GM06990 (cell line): ENCODE results near the gene GUCD1.

ENCODE experiments used
- DNase-seq: peaks from one replicate; pipeline ENCODE4 v3.0.0-alpha.2; 2011; ENCODE audit not compliant: insufficient read length; ENCODE audit errors: extremely low read depth
- H3K27me3 ChIP-seq: replicated peaks from 2 replicates; pipeline ENCODE4 v1.6.0; 2011; ENCODE audit warnings: low read length; ENCODE audit not compliant: control insufficient read depth, insufficient read depth
- H3K36me3 ChIP-seq: 2 replicates; pipeline ENCODE4 v1.5.1; 2011; ENCODE audit warnings: low read length; ENCODE audit not compliant: control insufficient read depth, insufficient read depth
- H3K4me3 ChIP-seq: replicated peaks from 2 replicates; pipeline ENCODE4 v1.5.1; 2011; ENCODE audit warnings: low read depth, mild to moderate bottlenecking, control low read depth, low read length
- TF ChIP-seq, protein P1 (sequence below): IDR thresholded peaks from 2 replicates; pipeline ENCODE4 v1.5.1; 2011; ENCODE audit warnings: low read length, control low read depth, mild to moderate bottlenecking, inconsistent platforms; ENCODE audit not compliant: insufficient read depth, poor library complexity, severe bottlenecking

Gene GUCD1

DNA sequence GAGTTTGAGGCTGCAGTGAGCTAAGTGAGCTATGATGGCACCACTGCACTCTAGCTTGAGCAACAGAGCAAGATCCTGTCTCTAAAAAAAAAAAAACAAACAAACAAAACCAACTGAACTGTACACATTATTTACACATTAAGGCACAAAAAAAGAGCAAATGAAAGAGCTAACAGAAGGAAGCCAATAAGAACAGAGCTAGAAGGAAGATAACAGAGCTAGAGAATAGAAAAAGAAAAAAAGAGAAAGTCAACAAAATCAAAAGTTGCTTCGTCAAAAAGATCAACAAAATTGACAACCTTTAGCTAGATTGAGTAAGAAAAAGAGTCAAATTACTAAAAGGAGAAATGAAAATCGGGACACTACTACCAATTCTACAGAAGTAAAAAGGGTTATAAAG, 25.0 kb downstream of the GUCD1 start:
- Histone ChIP-seq H3K27me3 (no peaks in the 10 kb centered on the region), H3K4me3 (no peak overlapping the region), H3K36me3 (no peaks in the 10 kb centered on the region)
- TF ChIP-seq, protein P1, sequence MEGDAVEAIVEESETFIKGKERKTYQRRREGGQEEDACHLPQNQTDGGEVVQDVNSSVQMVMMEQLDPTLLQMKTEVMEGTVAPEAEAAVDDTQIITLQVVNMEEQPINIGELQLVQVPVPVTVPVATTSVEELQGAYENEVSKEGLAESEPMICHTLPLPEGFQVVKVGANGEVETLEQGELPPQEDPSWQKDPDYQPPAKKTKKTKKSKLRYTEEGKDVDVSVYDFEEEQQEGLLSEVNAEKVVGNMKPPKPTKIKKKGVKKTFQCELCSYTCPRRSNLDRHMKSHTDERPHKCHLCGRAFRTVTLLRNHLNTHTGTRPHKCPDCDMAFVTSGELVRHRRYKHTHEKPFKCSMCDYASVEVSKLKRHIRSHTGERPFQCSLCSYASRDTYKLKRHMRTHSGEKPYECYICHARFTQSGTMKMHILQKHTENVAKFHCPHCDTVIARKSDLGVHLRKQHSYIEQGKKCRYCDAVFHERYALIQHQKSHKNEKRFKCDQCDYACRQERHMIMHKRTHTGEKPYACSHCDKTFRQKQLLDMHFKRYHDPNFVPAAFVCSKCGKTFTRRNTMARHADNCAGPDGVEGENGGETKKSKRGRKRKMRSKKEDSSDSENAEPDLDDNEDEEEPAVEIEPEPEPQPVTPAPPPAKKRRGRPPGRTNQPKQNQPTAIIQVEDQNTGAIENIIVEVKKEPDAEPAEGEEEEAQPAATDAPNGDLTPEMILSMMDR: no peak
- no peak for DNase-seq

DNA sequence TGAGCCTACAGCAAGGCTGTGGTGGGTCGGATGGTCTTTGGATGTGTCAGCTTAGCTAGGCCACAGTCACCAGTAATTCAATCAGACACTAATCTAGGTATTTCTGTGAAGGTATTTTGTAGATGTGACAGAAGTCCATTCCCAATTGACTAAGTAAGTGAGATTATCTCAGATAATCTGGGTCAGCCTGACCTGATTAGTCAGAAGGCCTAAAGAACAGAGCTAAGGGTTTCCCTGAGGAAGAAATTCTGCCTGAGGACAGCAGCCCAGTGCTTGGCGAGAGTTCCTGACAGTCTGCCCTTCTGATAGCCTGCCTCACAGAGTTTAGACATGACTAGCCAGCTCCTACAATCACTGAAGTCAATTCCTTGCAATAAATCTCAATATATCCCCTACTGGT, 28.7 kb downstream of the GUCD1 start:
- no peaks in the 10 kb centered on the region for H3K36me3 ChIP-seq
- no peak for DNase-seq
- H3K4me3 ChIP-seq: no peak overlapping the region
- H3K27me3 ChIP-seq: no peaks in the 10 kb centered on the region
- TF ChIP-seq, protein P1: no peak

DNA sequence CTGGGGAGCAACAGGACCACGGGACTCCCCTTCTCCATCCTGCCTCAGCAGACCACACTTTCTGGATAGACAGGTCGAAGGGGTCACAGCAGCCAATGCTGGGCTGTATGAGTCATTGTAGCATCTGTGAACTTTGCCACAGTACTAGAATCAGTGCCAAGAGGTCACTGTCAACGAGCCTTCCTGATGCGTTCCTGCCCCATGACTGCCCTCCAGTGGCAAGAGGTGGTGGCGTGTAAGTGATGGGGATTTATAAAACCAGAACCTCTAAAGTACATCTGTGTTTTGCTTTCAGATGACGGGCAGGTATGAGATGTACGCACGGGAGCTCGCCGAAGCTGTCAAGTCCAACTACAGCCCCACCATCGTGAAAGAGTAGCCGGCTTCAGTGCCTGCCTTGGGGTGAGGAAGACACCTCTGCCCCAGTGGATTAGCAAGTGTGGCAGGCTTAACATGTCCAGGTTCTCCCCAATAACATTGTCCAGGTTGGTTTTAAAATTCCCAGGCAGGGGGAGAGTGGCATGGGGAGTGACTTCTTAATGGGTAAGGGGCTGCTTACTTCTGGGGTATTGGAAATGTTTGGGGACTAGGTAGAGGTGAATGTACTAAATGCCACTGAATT, 29.4 kb downstream of the GUCD1 start:
- no peaks in the 10 kb centered on the region for H3K27me3 ChIP-seq
- DNase-seq: peak; percentile 72
- H3K4me3 ChIP-seq: no peak overlapping the region
- TF ChIP-seq, protein P1: peak; percentile 90
- no peaks in the 10 kb centered on the region for H3K36me3 ChIP-seq

DNA sequence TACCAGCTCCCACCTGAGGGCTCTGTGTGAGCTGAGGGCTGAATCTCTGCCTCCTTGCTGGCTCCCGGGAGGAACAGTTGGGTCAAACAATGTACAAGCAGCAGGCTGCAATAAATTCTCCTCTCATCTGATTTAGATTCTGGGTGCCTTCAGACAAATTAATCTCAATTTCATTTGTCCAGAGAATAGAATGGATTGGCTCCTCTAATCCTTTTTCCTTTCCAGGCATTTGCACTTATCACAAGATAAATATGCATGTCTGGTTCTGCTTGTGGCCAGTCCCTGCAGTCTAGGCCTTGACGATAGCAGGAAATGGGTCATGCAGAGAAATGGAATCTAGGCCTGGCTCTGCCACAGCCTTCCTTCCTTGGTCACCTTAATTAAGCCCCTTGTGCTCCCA, 31.1 kb downstream of the GUCD1 start:
- TF ChIP-seq, protein P1: no peak
- no peak for DNase-seq
- H3K27me3 ChIP-seq: no peaks in the 10 kb centered on the region
- no peak overlapping the region for H3K4me3 ChIP-seq
- H3K36me3 ChIP-seq: no peaks in the 10 kb centered on the region

DNA sequence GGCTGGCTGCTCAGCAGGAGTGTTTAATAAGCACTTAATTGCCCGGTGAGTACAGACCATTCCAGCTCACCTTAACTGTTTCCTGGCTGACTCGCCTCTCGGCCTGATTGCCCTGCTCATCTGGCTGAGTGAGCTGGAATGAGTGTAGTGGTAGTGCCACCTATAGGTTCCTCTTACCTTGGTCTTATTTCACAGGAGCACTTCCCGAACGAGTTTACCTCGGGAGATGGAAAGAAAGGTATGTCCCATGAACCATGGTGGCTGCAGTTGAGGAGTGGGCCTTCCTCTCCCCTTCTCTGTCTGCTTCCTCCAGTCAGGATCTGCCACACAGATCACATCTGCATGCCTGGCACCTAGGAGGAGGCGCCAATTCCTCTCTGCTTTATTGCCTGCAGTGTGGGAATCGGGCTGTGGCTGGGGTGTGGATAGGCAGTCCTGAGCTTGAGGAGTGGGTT, 33.1 kb downstream of the GUCD1 start:
- no peaks in the 10 kb centered on the region for H3K36me3 ChIP-seq
- no peak overlapping the region for H3K4me3 ChIP-seq
- H3K27me3 ChIP-seq: no peaks in the 10 kb centered on the region
- DNase-seq: no peak
- TF ChIP-seq, protein P1: peak; percentile 54

DNA sequence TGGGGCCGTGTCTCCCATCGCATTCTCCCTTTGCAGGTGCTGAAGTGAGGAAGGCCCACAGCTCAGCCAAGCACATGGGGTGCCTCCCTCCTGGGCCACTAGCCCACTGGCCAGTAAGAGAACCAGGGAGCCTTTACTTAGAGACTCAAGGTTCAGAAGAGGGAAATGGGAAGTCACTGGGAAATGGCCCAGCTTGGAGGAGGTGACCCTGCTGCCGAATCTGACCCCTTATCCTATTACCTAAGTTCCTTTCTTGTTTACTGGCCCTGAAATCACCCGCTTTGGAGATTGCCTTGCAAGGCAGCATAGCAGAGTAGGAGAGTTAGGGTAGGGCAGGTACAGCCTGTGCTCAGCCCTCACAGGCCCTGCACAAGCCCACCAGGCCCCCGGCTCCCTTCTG, 35.4 kb downstream of the GUCD1 start:
- H3K4me3 ChIP-seq: no peak overlapping the region

More for the DNA sequence above, 35.4 kb downstream of the GUCD1 start:
- no peaks in the 10 kb centered on the region for H3K36me3 ChIP-seq
- TF ChIP-seq, protein P1: no peak
- no peaks in the 10 kb centered on the region for H3K27me3 ChIP-seq
- no peak for DNase-seq
